Mesodermal cell (in vitro differentiated cells): ENCODE data around the gene ANAPC2.

ENCODE experiments used
- H3K27ac ChIP-seq: 2 replicates; pipeline ENCODE4 v1.7.0; 2013; ENCODE audit warnings: mild to moderate bottlenecking, low read depth, low read length, moderate library complexity; ENCODE audit not compliant: severe bottlenecking
- H3K36me3 ChIP-seq: 2 replicates; pipeline ENCODE4 v1.7.1; 2013; ENCODE audit warnings: mild to moderate bottlenecking, low read length, moderate library complexity; ENCODE audit not compliant: control insufficient read depth, insufficient read depth
- H3K4me1 ChIP-seq: one replicate; pipeline ENCODE4 v1.7.1; 2013; ENCODE audit warnings: mild to moderate bottlenecking, low read length; ENCODE audit not compliant: insufficient read depth, control insufficient read depth, poor library complexity, severe bottlenecking
- H3K4me3 ChIP-seq: 2 replicates; pipeline ENCODE4 v1.7.0; 2013; ENCODE audit warnings: low read length, control low read depth, mild to moderate bottlenecking; ENCODE audit not compliant: insufficient read depth, poor library complexity, severe bottlenecking; ENCODE audit errors: extremely low read depth
- H3K9me3 ChIP-seq: 2 replicates; pipeline ENCODE4 v1.7.1; 2013; ENCODE audit warnings: mild to moderate bottlenecking, low read length, moderate library complexity; ENCODE audit not compliant: control insufficient read depth
- WGBS, 2 experiments: methylation state at CpG; one replicate each; pipeline ENCODE4 v1.1.5; 2013; ENCODE audit warnings: missing lambda C conversion rate in 2 of 2; ENCODE audit not compliant: insufficient coverage in 2 of 2; 5-methylcytosine and 5-hydroxymethylcytosine counted together

Gene ANAPC2

GRCh38 chr9:137188086-137188489, 272 bp downstream of the ANAPC2 start:
- Histone ChIP-seq H3K27ac (peak overlapping the region; percentile 94), H3K9me3 (no peaks in the 10 kb centered on the region), H3K4me1 (peaks cover 21% of the 10 kb centered on the region), H3K4me3 (peak overlapping the region; percentile 91), H3K36me3 (peaks cover 46% of the 10 kb centered on the region)
- WGBS, 2 experiments: 0 to 1% methylated on average over 22 to 29 of the region's 31 CpGs

DNA sequence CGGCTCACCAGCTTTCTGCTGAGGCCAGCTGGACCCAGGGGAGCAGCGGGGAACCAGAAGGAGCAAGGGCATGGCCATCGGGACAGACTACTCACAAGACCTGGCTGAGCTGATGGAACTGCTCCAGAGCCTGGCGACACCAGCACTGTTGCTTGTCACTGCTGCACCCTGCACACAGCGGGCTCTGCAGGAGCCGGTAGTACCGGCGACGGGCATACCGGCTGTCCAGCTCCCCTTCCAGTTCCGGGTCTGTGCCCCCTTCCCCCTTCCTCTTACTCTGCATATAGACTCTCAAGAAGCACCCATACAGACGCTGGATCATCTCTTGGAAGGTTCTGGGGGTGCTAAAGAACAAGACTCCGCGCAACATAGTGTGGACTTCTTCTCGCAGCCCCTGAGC, 974 bp downstream of the ANAPC2 start:
- 89 to 95% methylated on average over 15 of the region's 15 CpGs for WGBS, 2 experiments

GRCh38 chr9:137186385-137186784, 2.0 kb downstream of the ANAPC2 start:
- no peak overlapping the region for H3K4me3 ChIP-seq
- no peak overlapping the region for H3K27ac ChIP-seq
- no peaks in the 10 kb centered on the region for H3K9me3 ChIP-seq
- WGBS, 2 experiments: 93 to 96% methylated on average over 5 to 6 of the region's 6 CpGs
- peaks cover 51% of the 10 kb centered on the region for H3K36me3 ChIP-seq
- peaks cover 21% of the 10 kb centered on the region for H3K4me1 ChIP-seq

More for the DNA sequence above, 974 bp downstream of the ANAPC2 start:
- Histone ChIP-seq H3K4me3 (peak overlapping the region; percentile 91), H3K9me3 (no peaks in the 10 kb centered on the region), H3K27ac (no peak overlapping the region), H3K36me3 (peaks cover 51% of the 10 kb centered on the region), H3K4me1 (peaks cover 21% of the 10 kb centered on the region)

GRCh38 chr9:137185921-137186320, 2.4 kb downstream of the ANAPC2 start:
- H3K4me3 ChIP-seq: no peak overlapping the region
- H3K9me3 ChIP-seq: no peaks in the 10 kb centered on the region
- no peak overlapping the region for H3K27ac ChIP-seq
- WGBS, 2 experiments: 97% methylated on average over 16 to 19 of the region's 19 CpGs
- H3K36me3 ChIP-seq: peaks cover 51% of the 10 kb centered on the region
- H3K4me1 ChIP-seq: peaks cover 21% of the 10 kb centered on the region

GRCh38 chr9:137184881-137185660, 3.3 kb downstream of the ANAPC2 start:
- H3K4me1 ChIP-seq: peaks cover 18% of the 10 kb centered on the region
- H3K4me3 ChIP-seq: no peak overlapping the region
- 96 to 97% methylated on average over 42 to 47 of the region's 48 CpGs for WGBS, 2 experiments
- no peak overlapping the region for H3K27ac ChIP-seq
- no peaks in the 10 kb centered on the region for H3K9me3 ChIP-seq
- peaks cover 52% of the 10 kb centered on the region for H3K36me3 ChIP-seq

DNA sequence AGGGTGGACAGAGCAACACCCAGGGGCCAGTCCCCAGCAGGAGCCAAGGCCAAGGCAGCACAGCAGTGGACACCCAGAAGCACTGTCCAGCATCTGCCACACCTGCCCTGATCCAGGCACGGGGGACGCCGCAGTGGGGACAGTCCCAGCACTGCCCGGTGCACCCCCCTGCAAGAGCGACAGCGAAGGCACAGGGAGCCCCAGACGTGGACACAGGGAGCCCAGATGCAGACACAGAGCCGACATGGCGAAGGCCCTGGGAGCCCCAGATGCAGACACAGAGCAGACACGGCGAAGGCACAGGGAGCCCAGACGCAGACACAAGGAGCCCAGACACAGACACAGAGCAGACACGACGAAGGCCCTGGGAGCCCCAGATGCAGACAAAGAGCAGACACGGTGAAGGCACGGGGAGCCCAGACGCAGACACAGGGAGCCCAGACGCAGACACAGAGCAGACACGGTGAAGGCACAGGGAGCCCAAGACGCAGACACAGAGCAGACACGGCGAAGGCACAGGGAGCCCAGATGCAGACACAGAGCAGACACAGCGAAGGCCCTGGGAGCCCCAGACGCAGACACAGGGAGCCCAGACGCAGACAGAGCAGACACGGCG, 4.3 kb downstream of the ANAPC2 start:
- WGBS, 2 experiments: 94 to 97% methylated on average over 27 of the region's 27 CpGs
- H3K4me3 ChIP-seq: no peak overlapping the region
- H3K4me1 ChIP-seq: peaks cover 10% of the 10 kb centered on the region
- H3K27ac ChIP-seq: no peak overlapping the region
- H3K9me3 ChIP-seq: no peaks in the 10 kb centered on the region
- peaks cover 52% of the 10 kb centered on the region for H3K36me3 ChIP-seq

GRCh38 chr9:137182836-137183235, 5.5 kb downstream of the ANAPC2 start:
- Histone ChIP-seq H3K36me3 (peaks cover 52% of the 10 kb centered on the region), H3K27ac (no peak overlapping the region)
- 91 to 95% methylated on average over 15 to 17 of the region's 17 CpGs for WGBS, 2 experiments

DNA sequence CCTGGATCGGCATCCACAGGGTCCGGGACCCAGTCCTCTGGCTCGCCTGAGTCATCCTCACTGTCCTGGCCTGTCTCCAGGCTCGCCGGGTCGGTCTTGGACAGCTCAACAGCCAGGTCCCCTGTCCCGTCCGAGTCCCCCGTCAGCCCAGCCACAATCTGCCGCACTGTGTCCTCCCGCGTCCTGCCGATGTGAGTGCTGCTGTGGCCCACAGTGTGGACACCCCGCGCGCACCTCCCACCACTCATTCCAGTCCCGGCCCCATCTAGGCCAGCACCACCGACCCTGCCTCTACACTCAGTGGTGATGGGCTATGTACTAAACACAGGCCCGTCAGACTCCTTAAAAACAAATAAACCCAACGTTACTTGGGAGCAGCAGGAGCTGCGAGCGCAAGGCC, 6.7 kb downstream of the ANAPC2 start:
- Histone ChIP-seq H3K36me3 (peaks cover 51% of the 10 kb centered on the region), H3K4me3 (no peak overlapping the region), H3K4me1 (peaks cover 11% of the 10 kb centered on the region), H3K27ac (no peak overlapping the region), H3K9me3 (no peaks in the 10 kb centered on the region)
- 95% methylated on average over 18 of the region's 22 CpGs for WGBS, 2 experiments

More at GRCh38 chr9:137182836-137183235, 5.5 kb downstream of the ANAPC2 start:
- H3K4me3 ChIP-seq: no peak overlapping the region
- H3K4me1 ChIP-seq: peaks cover 21% of the 10 kb centered on the region
- no peaks in the 10 kb centered on the region for H3K9me3 ChIP-seq

GRCh38 chr9:137180491-137180890, 7.9 kb downstream of the ANAPC2 start:
- Histone ChIP-seq H3K27ac (no peak overlapping the region), H3K9me3 (no peaks in the 10 kb centered on the region), H3K4me1 (peaks cover 11% of the 10 kb centered on the region), H3K4me3 (no peak overlapping the region), H3K36me3 (peaks cover 41% of the 10 kb centered on the region)
- 98 to 99% methylated on average over 20 of the region's 20 CpGs for WGBS, 2 experiments

GRCh38 chr9:137179761-137180160, 8.6 kb downstream of the ANAPC2 start:
- H3K9me3 ChIP-seq: no peaks in the 10 kb centered on the region
- peaks cover 11% of the 10 kb centered on the region for H3K4me1 ChIP-seq
- WGBS, 2 experiments: 95 to 99% methylated on average over 13 to 14 of the region's 17 CpGs
- no peak overlapping the region for H3K27ac ChIP-seq
- peaks cover 40% of the 10 kb centered on the region for H3K36me3 ChIP-seq
- no peak overlapping the region for H3K4me3 ChIP-seq
